ENCODE measurements around the gene TNFRSF25.

Gene TNFRSF25

GRCh38 chr1:6416295-6416656, 49.7 kb downstream of the TNFRSF25 start:
- DNase-seq (ENCODE audit: low read depth), result no peak

GRCh38 chr1:6414881-6415626, 50.9 kb downstream of the TNFRSF25 start:
- no peak for DNase-seq (ENCODE audit: low read depth)

GRCh38 chr1:6414443-6414844, 51.5 kb downstream of the TNFRSF25 start:
- DNase-seq (ENCODE audit: low read depth), result no peak

GRCh38 chr1:6412896-6413295, 53.1 kb downstream of the TNFRSF25 start:
- no peak for DNase-seq (ENCODE audit: low read depth)

Data from HS-27A (cell line).